IMR-90 (cell line): ENCODE measurements around the gene PRMT7. TPM values are rescaled to one million over a fixed set of nuclear protein-coding genes. Genes with fewer than 3 reads are reported as not detected.
A peak's percentile ranks its signal among the peaks of the same experiment; 100 is the strongest.

Source experiments
- ATAC-seq: fragments of 200-7000 bp; cut with Tn5 transposase; 2 replicates; pipeline ENCODE4 v1.9.1; 2020; ENCODE audit warnings: low read depth, mild to moderate bottlenecking, moderate library complexity
- BruUV-seq: library from RNA; stranded (reverse); fragments of 400-500 nt; replicated peaks from 2 replicates; lab custom pipeline; 2021; lab: Mats Ljungman, UMichigan
- CTCF ChIA-PET: fragments of 300-600 bp; formaldehyde crosslinking; extraction: SDS; loops from one replicate; lab custom pipeline; 2021; ENCODE audit warnings: antibody characterized with exemption; lab: Yijun Ruan, JAX
- POLR2A ChIA-PET: fragments of 300-600 bp; sonication (Branson Sonifier 250); formaldehyde crosslinking; loops from one replicate; lab custom pipeline; 2022; ENCODE audit warnings: antibody characterized with exemption; ENCODE audit not compliant: unreplicated experiment; lab: Charles Lee
- DNase-seq: peaks from one replicate; pipeline ENCODE4 v3.0.0; 2013
- H2AFZ ChIP-seq: replicated peaks from 2 replicates; pipeline ENCODE3; 2013; ENCODE audit warnings: low read length, mild to moderate bottlenecking; ENCODE audit not compliant: poor library complexity
- H2AK5ac ChIP-seq: 2 replicates; pipeline ENCODE4 v1.6.1; 2013; ENCODE audit warnings: low read depth, low read length, inconsistent platforms
- H2AK9ac ChIP-seq: replicated peaks from 2 replicates; pipeline ENCODE3; 2013; ENCODE audit warnings: mild to moderate bottlenecking, low read depth, low read length, moderate library complexity; ENCODE audit not compliant: poor library complexity
- H2BK120ac ChIP-seq: 2 replicates; pipeline ENCODE4 v1.6.1; 2013; ENCODE audit warnings: low read depth, low read length, inconsistent platforms
- H2BK15ac ChIP-seq: 3 replicates; pipeline ENCODE4 v1.6.1; 2013; ENCODE audit warnings: low read depth, low read length, inconsistent platforms
- H2BK20ac ChIP-seq: 2 replicates; pipeline ENCODE4 v1.6.1; 2013; ENCODE audit warnings: low read depth, mild to moderate bottlenecking, inconsistent platforms, low read length, moderate library complexity
- H2BK5ac ChIP-seq: 2 replicates; pipeline ENCODE4 v1.6.1; 2013; ENCODE audit warnings: mild to moderate bottlenecking, low read depth, low read length, inconsistent platforms; ENCODE audit not compliant: poor library complexity, severe bottlenecking
- H3K14ac ChIP-seq: replicated peaks from 2 replicates; pipeline ENCODE4 v1.6.1; 2013; ENCODE audit warnings: low read depth, low read length, inconsistent platforms
- H3K18ac ChIP-seq: 2 replicates; pipeline ENCODE4 v1.6.1; 2013; ENCODE audit warnings: low read depth, low read length, control low read depth
- H3K23ac ChIP-seq: 2 replicates; pipeline ENCODE4 v1.6.1; 2013; ENCODE audit warnings: low read depth, low read length, inconsistent platforms
- H3K27ac ChIP-seq: 2 replicates; pipeline ENCODE4 v1.5.1; 2013; ENCODE audit warnings: mild to moderate bottlenecking, control low read depth, low read length; ENCODE audit not compliant: insufficient read depth
- H3K27me3 ChIP-seq: 2 replicates; pipeline ENCODE4 v1.6.1; 2013; ENCODE audit warnings: low read length; ENCODE audit not compliant: control insufficient read depth, insufficient read depth
- H3K36me3 ChIP-seq: 2 replicates; pipeline ENCODE4 v1.6.1; 2013; ENCODE audit warnings: low read length, mixed read lengths; ENCODE audit not compliant: control insufficient read depth, insufficient read depth
- H3K4ac ChIP-seq: 2 replicates; pipeline ENCODE4 v1.6.1; 2013; ENCODE audit warnings: low read depth, low read length, inconsistent platforms
- H3K4me1 ChIP-seq: 2 replicates; pipeline ENCODE4 v1.6.1; 2013; ENCODE audit warnings: low read length, mixed read lengths; ENCODE audit not compliant: control insufficient read depth, insufficient read depth
- H3K4me2 ChIP-seq: 2 replicates; pipeline ENCODE4 v1.6.1; 2013; ENCODE audit warnings: low read depth, mild to moderate bottlenecking, control low read depth, low read length, moderate library complexity
- H3K4me3 ChIP-seq: 2 replicates; pipeline ENCODE4 v1.5.1; 2013; ENCODE audit warnings: low read depth, mild to moderate bottlenecking, control low read depth, low read length, moderate library complexity; ENCODE audit not compliant: insufficient read depth
- H3K56ac ChIP-seq: 2 replicates; pipeline ENCODE4 v1.6.1; 2013; ENCODE audit warnings: low read length, inconsistent platforms; ENCODE audit not compliant: insufficient read depth; ENCODE audit errors: extremely low read depth
- H3K79me1 ChIP-seq, 2 experiments: 2 replicates each; pipeline ENCODE4 v1.6.1; 2013; ENCODE audit warnings: low read length in 2 of 2, inconsistent platforms in 1 of 2, low read depth in 1 of 2
- H3K9ac ChIP-seq: 2 replicates; pipeline ENCODE4 v1.6.1; 2013; ENCODE audit warnings: low read depth, low read length, control low read depth
- H3K9me1 ChIP-seq: 2 replicates; pipeline ENCODE4 v1.6.1; 2013; ENCODE audit warnings: low read length, inconsistent platforms; ENCODE audit not compliant: insufficient read depth
- H3K9me3 ChIP-seq: 2 replicates; pipeline ENCODE4 v1.6.1; 2013; ENCODE audit warnings: low read length; ENCODE audit not compliant: control insufficient read depth, insufficient read depth
- H4K20me1 ChIP-seq: 2 replicates; pipeline ENCODE4 v1.6.1; 2013; ENCODE audit warnings: low read length, inconsistent platforms; ENCODE audit not compliant: insufficient read depth
- H4K5ac ChIP-seq: 2 replicates; pipeline ENCODE4 v1.6.1; 2013; ENCODE audit warnings: mild to moderate bottlenecking, low read depth, low read length, control low read depth
- H4K8ac ChIP-seq, 2 experiments: 2 replicates each; pipeline ENCODE4 v1.6.1; 2013; ENCODE audit warnings: low read depth in 2 of 2, low read length in 2 of 2, control low read depth in 1 of 2, inconsistent platforms in 1 of 2
- H4K91ac ChIP-seq: 2 replicates; pipeline ENCODE4 v1.6.1; 2013; ENCODE audit warnings: low read depth, low read length, inconsistent platforms; ENCODE audit not compliant: insufficient read depth
- BHLHE40 ChIP-seq: fragments of 150-350 bp; IDR thresholded peaks from 2 replicates; pipeline ENCODE4 v1.6.1; 2016; ENCODE audit warnings: mild to moderate bottlenecking, low read depth, low read length
- CEBPB ChIP-seq: IDR thresholded peaks from 2 replicates; pipeline ENCODE4 v1.6.1; 2012; ENCODE audit warnings: low read depth, low read length, improper control_type of control experiment
- CHD1 ChIP-seq: IDR thresholded peaks from 2 replicates; pipeline ENCODE4 v1.6.1; 2012; ENCODE audit warnings: low read depth, low read length, improper control_type of control experiment
- MAZ ChIP-seq: IDR thresholded peaks from 2 replicates; pipeline ENCODE4 v1.6.1; 2012; ENCODE audit warnings: low read depth, mild to moderate bottlenecking, low read length, improper control_type of control experiment, moderate library complexity, borderline replicate concordance
- MXI1 ChIP-seq: IDR thresholded peaks from 2 replicates; pipeline ENCODE4 v1.6.1; 2012; ENCODE audit warnings: low read depth, mild to moderate bottlenecking, low read length, moderate library complexity, borderline replicate concordance
- NFE2L2 ChIP-seq: fragments of 150-350 bp; IDR thresholded peaks from 2 replicates; pipeline ENCODE4 v1.6.1; 2016; ENCODE audit warnings: low read depth, mild to moderate bottlenecking, low read length
- POLR2A ChIP-seq: IDR thresholded peaks from 2 replicates; pipeline ENCODE4 v1.6.1; 2012; ENCODE audit warnings: mild to moderate bottlenecking, low read depth, low read length
- RAD21 ChIP-seq: IDR thresholded peaks from 2 replicates; pipeline ENCODE4 v1.6.1; 2012; ENCODE audit warnings: low read length, improper control_type of control experiment
- RCOR1 ChIP-seq: IDR thresholded peaks from 2 replicates; pipeline ENCODE4 v1.6.1; 2012; ENCODE audit warnings: mild to moderate bottlenecking, low read length, improper control_type of control experiment; ENCODE audit not compliant: insufficient replicate concordance
- RFX5 ChIP-seq: IDR thresholded peaks from 2 replicates; pipeline ENCODE4 v1.8.0; 2012; ENCODE audit warnings: low read depth, mild to moderate bottlenecking, low read length, moderate library complexity
- WGBS, 2 experiments: methylation state at CpG; one replicate each; pipeline versions ENCODE4 v1.1.5 to v1.1.7; 2013; ENCODE audit warnings: missing lambda C conversion rate in 2 of 2; ENCODE audit not compliant: insufficient read length in 1 of 2; ENCODE audit errors: extremely low coverage in 2 of 2; 5-methylcytosine and 5-hydroxymethylcytosine counted together
- dilution Hi-C: fragments of 300-500 bp; cut with HindIII; formaldehyde crosslinking; loops from one replicate; pipeline ENCODE4 v1.14.3; 2018; ENCODE audit warnings: low sequenced_read_pairs; ENCODE audit not compliant: unreplicated experiment
- in situ Hi-C: fragments of 300-500 bp; cut with MboI; formaldehyde crosslinking; loops from 3 replicates; pipeline ENCODE4 v1.14.3; 2019; ENCODE audit warnings: low sequenced_read_pairs, inconsistent platforms, mixed read lengths
- intact Hi-C: fragments of 100-400 bp; cut with micrococcal nuclease; formaldehyde crosslinking; loops from 2 replicates; pipeline ENCODE4 v1.10.0; 2022
- polyA plus RNA-seq, 3 experiments: library from polyadenylated mRNA; depleted of rRNA; stranded (reverse); fragments of >200 nt; gene quantifications; 2 replicates each; pipeline ENCODE4 v1.2.3, GENCODE V29; 2012; ENCODE audit warnings: low replicate concordance in 1 of 3
- total RNA-seq: library from RNA; depleted of rRNA; stranded (reverse); fragments of >200 nt; gene quantifications from 2 replicates; pipeline ENCODE4 v1.2.3, GENCODE V29; 2012
- TF ChIP-seq, protein P1 (sequence below): fragments of 150-350 bp; IDR thresholded peaks from 2 replicates; pipeline ENCODE4 v1.6.1; 2017; ENCODE audit warnings: mild to moderate bottlenecking, antibody characterized with exemption, low read length, low read depth
- TF ChIP-seq, protein P2 (sequence below): conservative IDR thresholded peaks from 2 replicates; pipeline ENCODE4 v1.5.1; 2012; ENCODE audit warnings: mild to moderate bottlenecking, low read depth, low read length, improper control_type of control experiment
- TF ChIP-seq, protein P3 (sequence below): fragments of 150-350 bp; IDR thresholded peaks from 2 replicates; pipeline ENCODE4 v1.6.1; 2016; ENCODE audit warnings: low read depth, mild to moderate bottlenecking, low read length, moderate library complexity, borderline replicate concordance

Gene PRMT7
- total and polyA plus RNA-seq, 2 of the 4 experiments (the other 2 are of a cell fraction): 63.1 to 68.6 TPM

DNA sequence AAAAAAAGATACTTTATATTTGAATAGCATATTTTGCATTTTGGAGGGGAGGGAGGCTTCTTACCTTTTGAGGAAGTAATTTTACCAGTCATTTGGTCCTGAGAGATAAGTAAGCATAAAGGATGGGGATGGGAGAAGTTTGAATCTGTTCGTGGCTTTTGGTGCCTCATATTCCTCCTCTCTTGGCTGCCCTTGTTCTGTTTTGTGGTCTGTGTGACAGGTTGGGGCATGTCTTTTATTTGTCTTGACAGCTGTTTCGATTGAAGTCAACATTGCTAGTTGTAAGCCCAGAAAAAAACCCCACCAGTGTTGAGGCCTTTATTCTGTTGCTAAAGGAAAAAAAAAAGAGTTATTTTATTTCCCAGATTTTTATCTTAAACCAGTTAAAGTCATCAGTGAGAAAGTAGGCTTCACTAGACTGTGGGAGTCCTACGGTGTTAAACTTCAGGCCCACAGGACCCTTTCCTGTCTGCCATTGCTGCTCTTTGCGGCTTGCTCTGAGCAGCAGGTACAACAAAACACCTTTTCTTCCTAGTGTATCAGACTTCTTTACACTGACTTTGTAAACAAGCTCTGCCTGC is 35.1 kb upstream of the PRMT7 start:
- DNase-seq (no peak), ATAC-seq (no peak)
- Histone ChIP-seq H3K14ac (no peak overlapping the region), H3K4me1 (peaks cover 2% of the 10 kb centered on the region; the same call in 1 of the 2 replicates), H3K4ac (no peak overlapping the region), H3K79me1 (peaks cover 21 to 71% of the 10 kb centered on the region in 2 experiments; a peak in 3 of 4 replicates), H3K9ac (no peak overlapping the region), H3K27ac (no peak overlapping the region), H4K91ac (no peak overlapping the region), H2AK9ac (no peak overlapping the region), H3K9me3 (no peaks in the 10 kb centered on the region), H3K4me3 (no peak overlapping the region), H2BK20ac (no peak overlapping the region), H4K5ac (no peak overlapping the region), H2BK15ac (no peak overlapping the region), H4K20me1 (peaks cover 56% of the 10 kb centered on the region), H4K8ac (no peak overlapping the region), H3K18ac (no peak overlapping the region), H3K27me3 (no peaks in the 10 kb centered on the region), H3K56ac (no peak overlapping the region), H2AFZ (no peak overlapping the region), H3K9me1 (peaks cover 12% of the 10 kb centered on the region; the same call in 1 of the 2 replicates), H3K4me2 (no peak overlapping the region), H2BK120ac (no peak overlapping the region), H3K36me3 (peaks cover 30% of the 10 kb centered on the region), H2BK5ac (no peak overlapping the region), H2AK5ac (no peak overlapping the region), H3K23ac (no peak overlapping the region)
- WGBS, 2 experiments: no CpG with 5 or more reads among the region's 4 CpGs
- in situ Hi-C loops (no loop called here), intact Hi-C loops (no loop called here), dilution Hi-C loops (no loop called here)
- TSS peak; percentile 23 for BruUV-seq
- POLR2A ChIA-PET: no interaction called here
- TF ChIP-seq POLR2A (no peak), CEBPB (no peak), RFX5 (no peak), NFE2L2 (no peak), CHD1 (no peak), RCOR1 (no peak), MAZ (no peak), MXI1 (no peak), RAD21 (no peak), BHLHE40 (no peak)
- TF ChIP-seq, protein P1, sequence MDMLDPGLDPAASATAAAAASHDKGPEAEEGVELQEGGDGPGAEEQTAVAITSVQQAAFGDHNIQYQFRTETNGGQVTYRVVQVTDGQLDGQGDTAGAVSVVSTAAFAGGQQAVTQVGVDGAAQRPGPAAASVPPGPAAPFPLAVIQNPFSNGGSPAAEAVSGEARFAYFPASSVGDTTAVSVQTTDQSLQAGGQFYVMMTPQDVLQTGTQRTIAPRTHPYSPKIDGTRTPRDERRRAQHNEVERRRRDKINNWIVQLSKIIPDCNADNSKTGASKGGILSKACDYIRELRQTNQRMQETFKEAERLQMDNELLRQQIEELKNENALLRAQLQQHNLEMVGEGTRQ: no peak
- TF ChIP-seq, protein P2, sequence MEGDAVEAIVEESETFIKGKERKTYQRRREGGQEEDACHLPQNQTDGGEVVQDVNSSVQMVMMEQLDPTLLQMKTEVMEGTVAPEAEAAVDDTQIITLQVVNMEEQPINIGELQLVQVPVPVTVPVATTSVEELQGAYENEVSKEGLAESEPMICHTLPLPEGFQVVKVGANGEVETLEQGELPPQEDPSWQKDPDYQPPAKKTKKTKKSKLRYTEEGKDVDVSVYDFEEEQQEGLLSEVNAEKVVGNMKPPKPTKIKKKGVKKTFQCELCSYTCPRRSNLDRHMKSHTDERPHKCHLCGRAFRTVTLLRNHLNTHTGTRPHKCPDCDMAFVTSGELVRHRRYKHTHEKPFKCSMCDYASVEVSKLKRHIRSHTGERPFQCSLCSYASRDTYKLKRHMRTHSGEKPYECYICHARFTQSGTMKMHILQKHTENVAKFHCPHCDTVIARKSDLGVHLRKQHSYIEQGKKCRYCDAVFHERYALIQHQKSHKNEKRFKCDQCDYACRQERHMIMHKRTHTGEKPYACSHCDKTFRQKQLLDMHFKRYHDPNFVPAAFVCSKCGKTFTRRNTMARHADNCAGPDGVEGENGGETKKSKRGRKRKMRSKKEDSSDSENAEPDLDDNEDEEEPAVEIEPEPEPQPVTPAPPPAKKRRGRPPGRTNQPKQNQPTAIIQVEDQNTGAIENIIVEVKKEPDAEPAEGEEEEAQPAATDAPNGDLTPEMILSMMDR: no peak
- TF ChIP-seq, protein P3, sequence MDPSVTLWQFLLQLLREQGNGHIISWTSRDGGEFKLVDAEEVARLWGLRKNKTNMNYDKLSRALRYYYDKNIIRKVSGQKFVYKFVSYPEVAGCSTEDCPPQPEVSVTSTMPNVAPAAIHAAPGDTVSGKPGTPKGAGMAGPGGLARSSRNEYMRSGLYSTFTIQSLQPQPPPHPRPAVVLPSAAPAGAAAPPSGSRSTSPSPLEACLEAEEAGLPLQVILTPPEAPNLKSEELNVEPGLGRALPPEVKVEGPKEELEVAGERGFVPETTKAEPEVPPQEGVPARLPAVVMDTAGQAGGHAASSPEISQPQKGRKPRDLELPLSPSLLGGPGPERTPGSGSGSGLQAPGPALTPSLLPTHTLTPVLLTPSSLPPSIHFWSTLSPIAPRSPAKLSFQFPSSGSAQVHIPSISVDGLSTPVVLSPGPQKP: no peak
- CTCF ChIA-PET: interaction anchor here (0.9 kb wide), 1 partner anchor 12 kb away, joined by 4 read pairs; the partner anchor contains the start of gene SLC7A6
